A673 (cell line): ENCODE measurements around the gene CARM1.

Source experiments
- CTCF ChIP-seq: fragments of 300-800, 200-600 bp; sonication (generic); conservative IDR thresholded peaks from 2 replicates; pipeline ENCODE4 v1.5.1; 2017; ENCODE audit warnings: low read depth, mild to moderate bottlenecking, antibody characterized with exemption, low read length, moderate library complexity, mixed read lengths
- EZH2 ChIP-seq: fragments of 200-600 bp; sonication (generic); IDR thresholded peaks from 2 replicates; pipeline ENCODE4 v1.6.1; 2017; ENCODE audit warnings: borderline replicate concordance, low read depth, mild to moderate bottlenecking, mixed read lengths, antibody characterized with exemption, low read length; ENCODE audit not compliant: poor library complexity, severe bottlenecking

- TF ChIP-seq CTCF = no peak
- no peak for TF ChIP-seq EZH2
Measured at GRCh38 chr19:10966809-10967208, 95.5 kb downstream of the CARM1 start.
